HG03378 (cell line): ENCODE results near the gene DOCK4.

Experiments used
- ATAC-seq: cut with Tn5 transposase; IDR thresholded peaks from one replicate; pipeline ENCODE4 v1.9.1; 2021; ENCODE audit warnings: mild to moderate bottlenecking, moderate library complexity; ENCODE audit not compliant: unreplicated experiment

The DOCK4 gene

GRCh38 chr7:112056409-112056808 lies 149.8 kb downstream of the DOCK4 start:
- ATAC-seq: peak; percentile 83

DNA sequence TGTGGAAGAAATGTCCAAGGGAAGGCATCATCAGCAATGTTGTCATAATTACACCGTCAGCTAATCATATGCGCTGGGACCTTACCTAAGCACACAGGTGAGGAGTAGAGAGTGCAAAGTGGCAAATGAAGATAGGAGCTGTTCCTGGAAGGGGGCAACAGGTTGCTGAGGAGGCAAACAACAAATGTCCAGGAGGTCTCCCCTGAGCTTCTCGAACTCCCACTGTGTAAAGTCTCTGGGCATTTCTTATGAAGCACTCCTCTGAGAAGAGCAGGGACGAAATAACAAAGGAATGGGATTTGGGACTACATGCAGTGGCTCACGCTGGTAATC lies 152.5 kb downstream of the DOCK4 start:
- ATAC-seq: no peak

GRCh38 chr7:112052993-112053736 lies 153.0 kb downstream of the DOCK4 start:
- ATAC-seq: no peak

- no peak for ATAC-seq
These were observed 153.7 kb downstream of the DOCK4 start for GRCh38 chr7:112052498-112052897.

- no peak for ATAC-seq
These were observed 155.8 kb downstream of the DOCK4 start for GRCh38 chr7:112050250-112050881.

- ATAC-seq: no peak
These were observed 156.5 kb downstream of the DOCK4 start for GRCh38 chr7:112049555-112050249.

DNA sequence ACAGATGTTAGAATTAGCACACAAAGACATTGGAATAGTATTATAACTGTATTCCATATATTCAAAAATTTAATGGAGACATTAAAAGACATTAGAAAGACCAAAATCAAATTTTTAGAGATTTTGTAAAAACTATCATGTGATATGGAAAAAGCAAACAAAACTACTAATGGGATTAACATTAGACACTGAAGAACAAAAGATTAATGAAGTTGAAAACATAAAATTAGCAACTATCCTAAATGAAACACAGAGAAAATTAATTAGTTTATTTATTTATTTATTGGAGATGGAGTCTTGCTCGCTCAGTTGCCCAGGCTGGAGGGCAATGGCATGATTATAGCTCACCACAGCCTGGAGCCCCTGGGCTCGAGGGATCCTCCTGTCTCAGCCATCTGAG lies 158.8 kb downstream of the DOCK4 start:
- no peak for ATAC-seq

GRCh38 chr7:112045222-112045621 lies 161.0 kb downstream of the DOCK4 start:
- no peak for ATAC-seq

DNA sequence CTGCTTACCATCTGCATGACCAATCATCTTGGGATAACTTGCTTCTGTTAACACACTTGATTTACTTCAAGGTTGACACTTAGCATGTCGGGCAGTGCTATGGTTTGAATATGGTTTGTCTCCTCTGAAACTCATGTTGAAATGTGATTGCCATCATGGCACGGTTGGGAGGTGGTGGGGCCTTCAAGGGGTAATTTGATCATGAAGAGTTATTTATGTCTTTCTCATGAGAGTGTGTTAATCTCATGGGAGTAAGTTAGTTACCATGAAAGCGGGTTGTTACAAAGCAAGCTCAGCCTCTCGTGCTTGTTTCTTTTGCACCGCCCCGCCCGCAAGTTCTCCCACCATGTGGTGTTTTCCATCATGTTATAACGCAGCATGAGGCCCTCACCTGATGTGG lies 163.6 kb downstream of the DOCK4 start:
- no peak for ATAC-seq

GRCh38 chr7:112038353-112038752 lies 167.8 kb downstream of the DOCK4 start:
- no peak for ATAC-seq

GRCh38 chr7:112036071-112036470 lies 170.1 kb downstream of the DOCK4 start:
- ATAC-seq: no peak

- no peak for ATAC-seq
These were observed 174.5 kb downstream of the DOCK4 start for GRCh38 chr7:112031689-112032088.

DNA sequence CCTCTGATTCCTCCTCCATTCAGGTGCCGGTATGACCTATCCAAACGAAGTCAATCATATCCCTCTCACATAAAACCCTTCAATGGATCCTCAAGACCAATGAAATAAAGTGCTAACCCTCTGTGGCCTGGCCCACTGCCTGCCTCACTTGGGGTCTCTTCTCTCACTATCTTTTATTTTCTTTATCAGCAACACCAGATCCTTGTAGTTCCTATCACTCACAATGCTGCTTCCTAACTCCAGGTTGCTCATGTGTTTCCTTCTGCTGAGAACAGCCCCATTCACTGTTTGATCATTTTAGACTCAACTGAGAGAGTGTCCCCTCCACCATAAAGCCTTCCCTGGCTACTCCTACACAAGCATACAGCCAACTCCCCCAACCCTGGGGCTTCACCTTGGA lies 180.6 kb downstream of the DOCK4 start:
- ATAC-seq: no peak

DNA sequence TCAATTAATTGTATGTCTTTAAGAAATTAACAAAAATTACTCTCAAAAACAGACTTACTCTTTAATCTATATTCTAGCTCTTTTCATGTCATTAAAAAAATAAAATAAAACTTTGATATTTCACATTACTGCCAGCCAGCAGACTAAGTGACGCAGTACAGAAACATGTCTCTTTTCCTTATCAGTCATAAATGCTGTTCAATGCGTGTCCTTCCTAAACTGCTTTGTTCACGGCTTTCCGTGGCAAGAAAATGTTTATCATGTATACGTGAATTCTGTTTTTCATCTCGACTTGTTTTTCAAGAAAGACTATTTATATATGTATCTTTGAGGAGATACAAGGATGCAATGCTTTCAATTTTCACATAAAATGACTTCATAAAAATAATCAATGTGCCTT lies 182.4 kb downstream of the DOCK4 start:
- no peak for ATAC-seq

- no peak for ATAC-seq
These were observed 182.9 kb downstream of the DOCK4 start for GRCh38 chr7:112023282-112023681.

DNA sequence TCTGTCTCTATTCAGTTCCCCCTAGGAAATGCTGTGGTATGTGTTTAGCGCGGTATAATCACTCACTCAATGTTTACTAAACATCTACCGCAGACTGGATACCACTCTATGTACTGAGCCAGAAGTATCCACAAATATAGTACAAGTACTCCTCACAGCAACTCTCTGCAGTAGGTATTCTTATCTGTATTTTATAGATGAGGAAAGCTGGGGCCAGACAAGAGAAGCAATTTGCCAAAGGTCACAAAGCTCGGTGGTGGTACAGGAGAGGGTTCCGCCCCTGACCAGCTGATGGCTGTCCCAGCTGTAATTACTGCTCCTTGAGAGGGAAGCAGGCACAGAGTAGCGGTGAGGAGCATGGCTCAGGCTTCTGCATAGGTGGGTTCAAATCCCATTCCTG lies 184.1 kb downstream of the DOCK4 start:
- no peak for ATAC-seq

GRCh38 chr7:112021379-112022044 lies 184.7 kb downstream of the DOCK4 start:
- no peak for ATAC-seq

DNA sequence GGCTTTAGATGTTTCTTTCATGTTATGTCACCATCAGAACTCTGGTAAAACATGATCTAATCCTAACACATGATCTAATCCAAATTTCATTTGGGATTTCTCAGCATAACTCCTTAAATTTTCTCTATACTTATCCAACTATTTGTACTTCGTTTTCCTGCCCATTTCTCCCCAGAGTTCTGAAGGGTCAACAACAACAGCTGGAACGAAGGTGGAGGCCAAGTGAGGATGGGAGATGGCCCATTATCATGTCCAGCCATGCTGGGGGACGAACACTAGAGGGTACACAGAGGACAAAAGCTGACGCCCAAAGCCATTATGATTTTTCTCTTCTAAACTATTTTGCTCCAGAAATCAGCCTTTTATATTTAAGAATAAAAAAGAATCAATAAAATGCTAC lies 185.4 kb downstream of the DOCK4 start:
- ATAC-seq: no peak

DNA sequence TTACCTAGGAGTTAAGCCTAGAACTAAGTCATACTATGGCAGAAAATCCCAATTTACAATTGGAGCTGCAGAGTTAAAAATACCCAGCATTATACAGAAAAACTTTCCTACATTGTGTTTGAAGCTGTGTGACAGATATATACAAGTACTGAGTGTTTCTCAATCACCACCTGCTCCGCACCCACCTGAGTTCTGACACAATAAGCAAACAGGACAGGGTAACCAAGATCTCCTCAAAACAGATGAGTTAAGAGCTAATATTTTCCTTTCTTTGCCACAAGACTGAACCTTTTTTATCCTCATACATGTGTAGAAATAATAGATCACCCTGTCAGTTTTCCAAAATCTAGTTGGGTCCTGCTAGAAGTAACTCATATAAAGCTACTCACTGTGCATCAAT lies 186.3 kb downstream of the DOCK4 start:
- no peak for ATAC-seq

GRCh38 chr7:112018305-112019030 lies 187.7 kb downstream of the DOCK4 start:
- ATAC-seq: no peak

- no peak for ATAC-seq
These were observed 191.1 kb downstream of the DOCK4 start for GRCh38 chr7:112015146-112015545.
